ENCODE data around the gene PITPNB.
A peak's percentile ranks its signal among the peaks of the same experiment; 100 is the strongest.

PITPNB gene

DNA sequence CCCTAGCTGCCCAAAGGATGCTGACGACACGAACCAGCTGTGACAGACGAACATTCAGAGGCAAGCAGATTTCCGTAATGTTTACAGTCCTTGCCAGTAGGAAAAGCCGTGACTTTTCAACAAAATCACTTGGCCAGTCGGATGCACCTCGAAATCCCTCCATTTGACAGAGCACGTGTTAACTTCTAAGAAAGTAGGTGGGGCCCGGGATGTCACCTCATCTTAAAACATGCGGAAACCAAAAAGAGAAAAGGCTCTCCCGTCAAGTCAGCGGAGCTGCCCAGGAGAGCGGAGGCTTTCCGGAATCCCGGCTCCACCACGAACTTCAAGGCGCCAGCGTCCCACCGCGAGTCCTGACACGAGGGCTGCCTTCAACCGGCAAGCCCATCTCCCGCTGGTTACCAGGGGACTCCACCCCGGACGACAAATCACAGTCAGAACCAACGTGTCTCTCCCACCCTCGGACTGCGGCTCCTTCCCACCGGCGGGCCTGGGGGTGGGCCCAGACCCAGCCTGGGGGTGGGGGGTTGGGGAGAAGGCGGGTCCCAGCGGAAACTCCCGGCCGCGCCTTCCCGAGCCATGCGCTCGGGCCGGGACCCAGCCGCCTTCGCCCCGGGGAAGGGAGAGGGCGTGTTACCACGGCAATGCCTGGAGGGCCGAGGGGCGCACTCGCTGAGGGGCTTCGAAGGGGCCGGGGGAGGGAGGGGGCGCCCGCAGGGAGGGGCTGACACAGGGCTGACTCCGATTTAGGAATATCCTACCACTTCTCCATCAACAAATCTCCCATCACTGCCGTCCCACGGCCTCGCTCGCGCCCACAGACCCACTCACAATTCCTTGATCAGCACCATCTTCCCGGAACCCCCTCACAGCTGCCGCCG lies 475 bp downstream of the PITPNB start:
- peak; percentile 57 for DNase-seq (ENCODE audit: low spot score)

- DNase-seq (ENCODE audit: low spot score), result no peak
These were observed 3.1 kb downstream of the PITPNB start for GRCh38 chr22:27915986-27916385.

- DNase-seq (ENCODE audit: low spot score), result peak; percentile 43
These were observed 5.8 kb downstream of the PITPNB start for GRCh38 chr22:27913162-27913741.

DNA sequence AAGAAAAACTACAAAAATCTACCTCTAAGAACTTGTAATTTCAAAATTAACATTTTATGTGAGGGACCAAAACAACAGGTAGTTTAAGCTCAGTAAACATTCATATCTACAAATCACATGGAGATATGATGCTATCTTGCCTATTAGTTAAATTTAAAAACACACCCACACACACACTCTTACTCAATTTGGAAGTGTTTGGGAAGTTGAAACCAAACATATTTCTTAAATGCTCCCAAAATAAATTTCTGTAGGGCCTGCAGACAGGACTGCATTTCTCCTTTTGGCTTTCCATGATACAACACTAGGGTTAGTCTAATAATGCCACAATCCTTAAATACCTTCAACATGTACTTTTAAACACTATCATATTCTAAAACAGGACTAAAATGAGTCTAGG lies 7.0 kb downstream of the PITPNB start:
- no peak for DNase-seq (ENCODE audit: low spot score)

DNA sequence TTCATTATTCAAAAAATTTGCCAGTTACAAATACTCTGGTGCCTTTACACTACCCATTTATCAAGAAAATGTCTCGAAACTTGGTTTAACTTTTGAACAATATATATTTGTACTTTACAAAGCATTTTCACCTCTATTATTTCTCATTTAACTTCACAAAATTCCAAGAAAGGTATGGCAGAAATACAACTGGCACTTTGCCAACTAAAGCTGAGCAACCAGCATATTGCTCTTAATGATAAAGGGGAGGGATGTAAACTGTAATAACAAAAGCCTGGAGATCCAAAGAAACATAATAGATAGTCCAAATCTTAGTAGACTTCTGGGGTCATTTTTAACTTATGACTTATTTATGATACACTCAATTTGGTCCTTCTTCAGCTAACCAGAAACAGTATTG lies 7.7 kb downstream of the PITPNB start:
- peak; percentile 64 for DNase-seq (ENCODE audit: low spot score)

- no peak for DNase-seq (ENCODE audit: low spot score)
These were observed 12.8 kb downstream of the PITPNB start for GRCh38 chr22:27906241-27906640.

- DNase-seq (ENCODE audit: low spot score), result no peak
These were observed 13.4 kb downstream of the PITPNB start for GRCh38 chr22:27905653-27906052.

DNA sequence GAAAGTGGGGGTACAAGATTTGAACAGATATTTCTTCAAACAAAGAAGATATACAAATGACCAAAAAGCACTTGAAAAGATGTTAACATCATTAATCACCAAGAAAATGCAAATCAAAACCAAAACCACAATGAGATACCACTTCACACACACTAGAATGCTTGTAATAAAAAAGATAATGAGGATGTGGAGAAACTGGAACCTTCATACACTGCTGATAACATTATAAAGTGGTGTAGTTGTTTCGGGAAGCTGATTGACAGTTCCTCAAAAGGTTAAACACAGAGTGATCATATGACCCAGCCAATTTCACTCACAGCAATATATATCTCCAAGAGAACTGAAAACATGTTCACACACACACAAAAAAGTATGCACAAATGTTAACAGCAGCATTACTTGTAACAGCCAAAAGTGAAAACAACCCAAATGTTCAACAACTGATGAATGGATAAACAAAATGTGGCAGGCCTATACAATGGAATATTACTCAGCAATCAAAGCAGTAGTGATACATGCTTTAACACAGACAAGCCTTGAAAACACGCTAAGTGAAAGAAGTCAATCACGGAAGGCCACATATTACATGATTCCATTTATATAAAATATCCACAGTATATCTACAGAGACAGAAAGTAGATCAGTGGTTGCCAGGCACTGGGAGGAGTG lies 15.1 kb downstream of the PITPNB start:
- no peak for DNase-seq (ENCODE audit: low spot score)

GRCh38 chr22:27900153-27900552 lies 18.9 kb downstream of the PITPNB start:
- DNase-seq (ENCODE audit: low spot score), result no peak

GRCh38 chr22:27896245-27896644 lies 22.8 kb downstream of the PITPNB start:
- peak; percentile 69 for DNase-seq (ENCODE audit: low spot score)

GRCh38 chr22:27895600-27895999 lies 23.5 kb downstream of the PITPNB start:
- no peak for DNase-seq (ENCODE audit: low spot score)

DNA sequence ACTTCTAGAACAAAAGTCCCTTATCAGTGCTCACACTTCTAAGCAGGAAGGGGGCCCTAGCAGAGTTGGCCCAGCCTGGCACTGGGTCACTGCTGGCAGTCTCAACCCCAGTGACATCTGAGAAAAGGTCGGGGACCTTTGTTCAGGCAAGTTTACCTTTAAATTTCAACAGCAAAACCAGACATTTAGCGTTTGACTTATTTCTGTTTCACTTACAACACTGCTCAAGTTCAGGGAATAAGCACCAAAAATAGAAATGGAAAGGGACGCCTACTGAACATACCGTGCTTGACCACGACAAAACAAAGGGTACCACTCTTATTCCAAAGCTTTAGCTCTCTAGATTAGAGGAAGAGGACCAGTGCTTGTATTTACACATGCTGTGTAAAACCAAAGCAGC lies 26.2 kb downstream of the PITPNB start:
- DNase-seq (ENCODE audit: low spot score), result no peak

GRCh38 chr22:27892064-27892463 lies 27.0 kb downstream of the PITPNB start:
- no peak for DNase-seq (ENCODE audit: low spot score)

GRCh38 chr22:27888310-27888709 lies 30.7 kb downstream of the PITPNB start:
- DNase-seq (ENCODE audit: low spot score), result no peak

GRCh38 chr22:27886843-27887151 lies 32.3 kb downstream of the PITPNB start:
- no peak for DNase-seq (ENCODE audit: low spot score)

GRCh38 chr22:27885977-27886842 lies 32.8 kb downstream of the PITPNB start:
- peak; percentile 71 for DNase-seq (ENCODE audit: low spot score)

- no peak for DNase-seq (ENCODE audit: low spot score)
These were observed 35.3 kb downstream of the PITPNB start for GRCh38 chr22:27883656-27884350.

DNA sequence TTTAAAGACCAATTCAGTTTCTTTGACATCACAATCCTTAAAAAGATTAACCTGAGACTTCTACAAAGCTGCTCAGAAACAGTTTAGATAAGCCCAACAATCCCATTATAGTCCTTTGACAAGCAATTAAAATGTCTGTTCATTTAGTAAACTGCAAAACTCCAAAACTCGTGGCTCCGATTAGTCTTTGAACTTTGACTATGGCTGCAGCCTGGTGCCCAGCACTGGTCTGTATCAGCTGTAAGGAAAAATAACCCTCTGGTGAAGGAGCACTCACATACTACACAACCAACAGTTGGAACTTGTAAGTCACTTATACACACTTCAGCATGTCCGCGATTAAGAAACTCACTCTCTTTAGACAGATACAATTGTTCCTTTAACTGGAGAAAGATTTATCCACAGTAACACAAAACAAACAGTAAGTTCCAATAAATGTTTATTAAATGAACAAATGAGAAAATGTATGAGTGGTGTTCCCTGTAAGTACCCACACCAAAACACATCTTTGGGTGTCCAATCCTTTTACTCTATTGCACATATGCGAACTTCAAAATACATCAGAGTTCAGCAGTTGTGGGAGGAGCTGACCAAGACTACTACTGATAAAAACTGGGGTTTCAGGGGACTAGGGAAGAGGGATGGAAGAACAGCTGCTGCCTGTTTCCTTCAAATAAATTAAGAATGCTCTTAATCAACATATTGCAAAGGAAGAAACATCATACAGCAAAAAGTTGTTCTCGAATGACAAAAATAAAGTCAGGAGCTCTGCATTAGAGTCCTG lies 36.4 kb downstream of the PITPNB start:
- no peak for DNase-seq (ENCODE audit: low spot score)

- no peak for DNase-seq (ENCODE audit: low spot score)
These were observed 37.6 kb downstream of the PITPNB start for GRCh38 chr22:27881421-27881820.

DNA sequence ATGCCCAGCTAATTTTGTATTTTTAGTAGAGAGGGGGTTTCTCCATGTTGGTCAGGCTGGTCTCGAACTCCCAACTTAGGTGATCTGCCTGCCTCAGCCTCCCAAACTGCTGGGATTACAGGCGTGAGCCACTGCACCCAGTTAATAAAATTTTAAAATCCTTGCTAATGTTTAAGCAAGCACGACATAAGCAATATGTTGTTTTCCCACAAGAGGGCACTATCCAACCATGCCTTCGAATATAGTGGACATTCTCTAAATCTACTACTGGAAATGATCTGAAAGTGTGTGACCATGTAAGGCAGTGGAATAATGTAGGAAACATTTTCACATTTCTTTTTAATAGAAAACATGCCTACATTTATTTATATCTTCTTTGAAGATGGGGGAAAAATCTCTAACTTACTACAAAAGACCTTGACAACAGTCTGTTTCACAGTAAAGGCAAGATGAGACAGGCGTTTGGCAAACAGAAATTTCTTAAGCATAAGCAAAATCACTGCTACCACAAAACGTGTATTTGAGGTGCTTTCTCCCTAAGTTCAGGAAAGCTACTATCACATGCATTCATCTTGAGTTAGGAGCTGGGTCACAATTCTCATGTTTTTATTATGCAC lies 38.2 kb downstream of the PITPNB start:
- DNase-seq (ENCODE audit: low spot score), result peak; percentile 77
